ENCODE data around the gene TP53I11.

The TP53I11 gene

GRCh38 chr11:44936951-44937543, 13.6 kb downstream of the TP53I11 start:
- H3K4me3 ChIP-seq (replicated peaks; ENCODE audit: low read depth, low read length), result no peak overlapping the region
- TF ChIP-seq CTCF (IDR thresholded peaks at IDR 0.05; ENCODE audit: low read length, missing control alignments), result no peak
- no peak for DNase-seq (ENCODE audit: low read depth)

DNA sequence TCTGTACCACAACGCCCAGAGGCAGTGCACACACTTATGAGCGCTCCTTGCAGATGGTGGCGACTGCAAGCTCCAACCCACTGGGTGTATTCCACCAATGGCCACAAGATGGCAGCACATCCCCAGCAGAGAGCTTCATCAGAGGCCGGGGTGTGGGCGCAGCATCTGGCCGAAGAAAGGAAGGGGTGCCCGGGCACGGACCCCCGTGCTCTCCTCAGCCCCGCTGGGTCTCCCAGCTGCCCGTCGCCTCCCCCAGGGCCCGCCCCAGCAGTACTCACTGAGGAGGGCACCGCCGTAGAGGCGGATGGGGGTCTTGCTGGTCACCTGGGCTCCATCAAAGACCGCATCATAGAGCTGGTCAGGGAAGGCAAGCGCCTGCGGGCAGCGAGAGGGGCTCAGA, 14.2 kb downstream of the TP53I11 start:
- peak; percentile 87 for TF ChIP-seq CTCF (IDR thresholded peaks at IDR 0.05; ENCODE audit: low read length, missing control alignments)
- peak; percentile 86 for DNase-seq (ENCODE audit: low read depth)
- no peak overlapping the region for H3K4me3 ChIP-seq (replicated peaks; ENCODE audit: low read depth, low read length)

- H3K4me3 ChIP-seq (replicated peaks; ENCODE audit: low read depth, low read length), result no peak overlapping the region
- no peak for DNase-seq (ENCODE audit: low read depth)
- no peak for TF ChIP-seq CTCF (IDR thresholded peaks at IDR 0.05; ENCODE audit: low read length, missing control alignments)
These were observed 15.9 kb downstream of the TP53I11 start for GRCh38 chr11:44934735-44935250.

DNA sequence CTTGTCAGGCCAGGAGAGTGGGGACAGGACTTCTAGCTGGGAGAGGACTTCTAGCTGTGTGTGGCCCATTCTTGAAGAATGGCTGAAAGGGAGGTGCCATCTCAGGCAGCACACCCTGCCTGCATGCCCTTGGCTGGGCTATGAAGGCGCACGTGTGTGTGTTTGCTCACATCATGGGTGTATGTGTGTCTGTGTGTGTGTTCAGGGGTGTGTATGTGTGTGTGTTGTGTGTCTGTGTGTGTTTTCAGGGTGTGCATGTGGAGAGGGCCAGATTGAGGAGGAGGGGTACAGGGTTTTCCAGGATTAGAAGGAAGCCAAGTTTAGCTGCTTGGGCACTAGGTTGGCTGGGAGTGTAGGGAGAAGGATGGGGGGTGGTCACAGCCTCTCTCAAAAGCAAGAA, 16.6 kb downstream of the TP53I11 start:
- no peak for DNase-seq (ENCODE audit: low read depth)
- no peak overlapping the region for H3K4me3 ChIP-seq (replicated peaks; ENCODE audit: low read depth, low read length)
- no peak for TF ChIP-seq CTCF (IDR thresholded peaks at IDR 0.05; ENCODE audit: low read length, missing control alignments)

DNA sequence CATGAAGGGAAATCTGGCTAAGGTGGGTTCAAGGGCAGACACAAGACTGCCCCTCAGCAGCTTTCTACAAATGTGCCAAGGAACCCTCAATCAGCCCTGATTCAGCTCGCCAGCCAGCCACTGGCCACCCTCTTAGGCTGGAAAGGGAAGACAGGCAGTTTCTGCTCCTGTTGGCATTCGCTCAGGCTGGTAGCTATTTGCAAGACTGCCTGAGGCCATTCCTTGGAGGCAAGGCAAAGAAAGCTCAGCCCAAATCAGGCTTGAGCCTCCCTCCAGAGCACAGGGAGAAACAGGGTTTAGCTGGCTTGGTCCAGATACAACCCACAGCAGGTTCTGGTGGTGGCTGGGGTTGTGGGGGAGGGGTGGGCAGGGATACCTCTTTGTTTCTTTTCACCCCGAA, 19.2 kb downstream of the TP53I11 start:
- DNase-seq (ENCODE audit: low read depth), result no peak
- no peak overlapping the region for H3K4me3 ChIP-seq (replicated peaks; ENCODE audit: low read depth, low read length)
- no peak for TF ChIP-seq CTCF (IDR thresholded peaks at IDR 0.05; ENCODE audit: low read length, missing control alignments)

GRCh38 chr11:44930588-44931302, 19.9 kb downstream of the TP53I11 start:
- no peak for TF ChIP-seq CTCF (IDR thresholded peaks at IDR 0.05; ENCODE audit: low read length, missing control alignments)
- H3K4me3 ChIP-seq (replicated peaks; ENCODE audit: low read depth, low read length), result no peak overlapping the region
- no peak for DNase-seq (ENCODE audit: low read depth)
